ENCODE measurements around the gene GAREM2.

DNA sequence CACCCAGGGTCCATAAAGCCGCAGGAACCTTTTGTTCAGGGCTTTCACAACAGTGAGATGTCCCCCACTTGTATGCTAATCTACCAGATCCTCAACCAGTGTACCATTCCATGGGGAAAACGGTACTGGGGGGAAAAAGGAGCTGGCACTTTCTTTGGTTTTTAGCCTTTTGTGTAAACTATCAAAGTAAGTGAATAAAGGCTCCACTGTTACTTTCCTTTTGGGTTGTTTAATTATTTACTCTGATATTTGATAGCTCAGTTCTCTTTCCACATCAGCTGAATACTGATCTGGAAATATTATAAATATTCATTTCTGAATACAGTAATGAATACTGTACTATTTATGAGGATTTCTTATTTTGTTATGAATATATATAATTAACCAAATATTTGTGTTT is 51.2 kb downstream of the GAREM2 start:
- TF ChIP-seq NFIC (IDR thresholded peaks at IDR 0.05; ENCODE audit: borderline replicate concordance): no peak
- TF ChIP-seq, protein P1, sequence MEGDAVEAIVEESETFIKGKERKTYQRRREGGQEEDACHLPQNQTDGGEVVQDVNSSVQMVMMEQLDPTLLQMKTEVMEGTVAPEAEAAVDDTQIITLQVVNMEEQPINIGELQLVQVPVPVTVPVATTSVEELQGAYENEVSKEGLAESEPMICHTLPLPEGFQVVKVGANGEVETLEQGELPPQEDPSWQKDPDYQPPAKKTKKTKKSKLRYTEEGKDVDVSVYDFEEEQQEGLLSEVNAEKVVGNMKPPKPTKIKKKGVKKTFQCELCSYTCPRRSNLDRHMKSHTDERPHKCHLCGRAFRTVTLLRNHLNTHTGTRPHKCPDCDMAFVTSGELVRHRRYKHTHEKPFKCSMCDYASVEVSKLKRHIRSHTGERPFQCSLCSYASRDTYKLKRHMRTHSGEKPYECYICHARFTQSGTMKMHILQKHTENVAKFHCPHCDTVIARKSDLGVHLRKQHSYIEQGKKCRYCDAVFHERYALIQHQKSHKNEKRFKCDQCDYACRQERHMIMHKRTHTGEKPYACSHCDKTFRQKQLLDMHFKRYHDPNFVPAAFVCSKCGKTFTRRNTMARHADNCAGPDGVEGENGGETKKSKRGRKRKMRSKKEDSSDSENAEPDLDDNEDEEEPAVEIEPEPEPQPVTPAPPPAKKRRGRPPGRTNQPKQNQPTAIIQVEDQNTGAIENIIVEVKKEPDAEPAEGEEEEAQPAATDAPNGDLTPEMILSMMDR (IDR thresholded peaks at IDR 0.05): no peak
